Hepatocyte (in vitro differentiated cells): ENCODE results near the gene HSDL2. TPM values are rescaled to one million over a fixed set of nuclear protein-coding genes. Genes with fewer than 3 reads are reported as not detected.
"Not testable (repeated sequence)": the region's sequence is repeated elsewhere in the genome, so short reads cannot be mapped to it uniquely, and the experiment has no call there.

Experiments used
- DNase-seq: peaks from one replicate; pipeline ENCODE4 v3.0.0-alpha.2; 2016; ENCODE audit warnings: low spot score
- H2AFZ ChIP-seq: fragments of 200-600 bp; sonication (generic); 2 replicates; pipeline ENCODE4 v1.6.0; 2016; ENCODE audit warnings: antibody characterized with exemption, mild to moderate bottlenecking
- H3K27ac ChIP-seq: fragments of 200-600 bp; sonication (generic); 2 replicates; pipeline ENCODE4 v1.5.1; 2016; ENCODE audit warnings: mild to moderate bottlenecking
- H3K27me3 ChIP-seq: fragments of 200-600 bp; sonication (generic); 2 replicates; pipeline ENCODE4 v1.6.1; 2016
- H3K36me3 ChIP-seq: fragments of 200-600 bp; sonication (generic); replicated peaks from 2 replicates; pipeline ENCODE4 v1.5.1; 2016; ENCODE audit warnings: low read depth; ENCODE audit not compliant: insufficient read depth
- H3K4me1 ChIP-seq: fragments of 200-600 bp; sonication (generic); 2 replicates; pipeline ENCODE4 v1.5.1; 2016; ENCODE audit warnings: mild to moderate bottlenecking, moderate library complexity; ENCODE audit not compliant: insufficient read depth
- H3K4me2 ChIP-seq: fragments of 200-600 bp; sonication (generic); 2 replicates; pipeline ENCODE4 v1.6.0; 2016
- H3K4me3 ChIP-seq: fragments of 200-600 bp; sonication (generic); 2 replicates; pipeline ENCODE4 v1.5.1; 2016; ENCODE audit warnings: mild to moderate bottlenecking
- H3K79me2 ChIP-seq: fragments of 200-600 bp; sonication (generic); 2 replicates; pipeline ENCODE4 v1.6.0; 2017; ENCODE audit warnings: mild to moderate bottlenecking
- H3K9me2 ChIP-seq: fragments of 200-600 bp; sonication (generic); replicated peaks from 2 replicates; pipeline ENCODE4 v1.6.0; 2017; ENCODE audit warnings: mild to moderate bottlenecking; ENCODE audit not compliant: insufficient read depth
- H3K9me3 ChIP-seq: fragments of 200-600 bp; sonication (generic); 2 replicates; pipeline ENCODE4 v1.5.1; 2016; ENCODE audit warnings: low read depth, mild to moderate bottlenecking
- H4K20me1 ChIP-seq: fragments of 200-600 bp; sonication (generic); 2 replicates; pipeline ENCODE4 v1.6.0; 2016; ENCODE audit warnings: mild to moderate bottlenecking; ENCODE audit not compliant: insufficient read depth, poor library complexity, severe bottlenecking
- CTCF ChIP-seq: fragments of 200-600 bp; sonication (generic); IDR thresholded peaks from 2 replicates; pipeline ENCODE4 v1.5.1; 2016; ENCODE audit warnings: antibody characterized with exemption, mild to moderate bottlenecking; ENCODE audit not compliant: poor library complexity
- EZH2 ChIP-seq: fragments of 200-600 bp; sonication (generic); IDR thresholded peaks from 2 replicates; pipeline ENCODE4 v1.6.1; 2016; ENCODE audit warnings: antibody characterized with exemption, mild to moderate bottlenecking, borderline replicate concordance
- EZH2phosphoT487 ChIP-seq: fragments of 200-600 bp; sonication (generic); IDR thresholded peaks from one replicate; pipeline ENCODE4 v1.6.1; 2018; ENCODE audit warnings: antibody characterized with exemption, mild to moderate bottlenecking, low read depth, moderate library complexity; ENCODE audit not compliant: unreplicated experiment, severe bottlenecking
- WGBS: methylation state at CpG from one replicate; pipeline ENCODE4 v1.1.6; 2016; ENCODE audit warnings: low lambda C conversion rate; ENCODE audit errors: missing lambda C conversion rate; 5-methylcytosine and 5-hydroxymethylcytosine counted together
- polyA plus RNA-seq: library from polyadenylated mRNA; unstranded; fragments of >200 nt; fragmentation: Nextera tagmentation; extraction: Ambion mirVana; gene quantifications from 2 replicates; pipeline ENCODE4 v1.2.1, GENCODE V29; 2016
- total RNA-seq: library from RNA; depleted of rRNA; stranded (reverse); fragments of >200 nt; gene quantifications from 2 replicates; pipeline ENCODE4 v1.2.3, GENCODE V29; 2014

The HSDL2 gene
- total and polyA plus RNA-seq, 2 experiments from 2014 or later = 50.0 to 97.3 TPM

- Histone ChIP-seq H3K27me3 (no peaks in the 10 kb centered on the region), H3K4me1 (no peaks in the 10 kb centered on the region), H2AFZ (no peak overlapping the region), H3K9me3 (no peaks in the 10 kb centered on the region), H3K4me2 (no peak overlapping the region), H3K36me3 (no peaks in the 10 kb centered on the region), H3K9me2 (no peaks in the 10 kb centered on the region), H3K79me2 (no peaks in the 10 kb centered on the region), H3K4me3 (no peak overlapping the region), H3K27ac (no peak overlapping the region), H4K20me1 (no peaks in the 10 kb centered on the region)
- no peak for DNase-seq
- TF ChIP-seq CTCF (no peak), EZH2phosphoT487 (no peak), EZH2 (no peak)
- 57% methylated on average over 3 of the region's 3 CpGs for WGBS
These were observed 15.1 kb upstream of the HSDL2 start for GRCh38 chr9:112364761-112365160.

- not testable (repeated sequence) for H3K27ac ChIP-seq, H2AFZ ChIP-seq, H3K4me2 ChIP-seq, H3K36me3 ChIP-seq, H4K20me1 ChIP-seq, H3K27me3 ChIP-seq, H3K4me1 ChIP-seq, H3K4me3 ChIP-seq, H3K9me3 ChIP-seq, H3K9me2 ChIP-seq, DNase-seq, H3K79me2 ChIP-seq
- WGBS = 100% methylated on average over 3 of the region's 3 CpGs
These were observed 14.7 kb upstream of the HSDL2 start for GRCh38 chr9:112365257-112365656.

- no peak overlapping the region for H3K4me2 ChIP-seq
- H3K79me2 ChIP-seq = no peaks in the 10 kb centered on the region
- DNase-seq = no peak
- WGBS = 75% methylated on average over 3 of the region's 3 CpGs
- no peaks in the 10 kb centered on the region for H3K4me1 ChIP-seq
- H3K27me3 ChIP-seq = no peaks in the 10 kb centered on the region
- no peaks in the 10 kb centered on the region for H3K9me3 ChIP-seq
- TF ChIP-seq CTCF (no peak), EZH2 (no peak), EZH2phosphoT487 (no peak)
- H3K27ac ChIP-seq = no peak overlapping the region
- no peak overlapping the region for H3K4me3 ChIP-seq
- no peak overlapping the region for H2AFZ ChIP-seq
- H4K20me1 ChIP-seq = no peaks in the 10 kb centered on the region
- no peaks in the 10 kb centered on the region for H3K36me3 ChIP-seq
- H3K9me2 ChIP-seq = no peaks in the 10 kb centered on the region
These were observed 13.3 kb upstream of the HSDL2 start for GRCh38 chr9:112366591-112366990.

- Histone ChIP-seq H3K4me1 (no peaks in the 10 kb centered on the region), H3K9me3 (no peaks in the 10 kb centered on the region), H3K4me3 (no peak overlapping the region), H3K36me3 (no peaks in the 10 kb centered on the region), H3K79me2 (no peaks in the 10 kb centered on the region), H4K20me1 (no peaks in the 10 kb centered on the region), H3K27ac (no peak overlapping the region), H3K27me3 (no peaks in the 10 kb centered on the region), H3K9me2 (no peaks in the 10 kb centered on the region), H2AFZ (no peak overlapping the region), H3K4me2 (no peak overlapping the region)
- no peak for DNase-seq
- no peak for TF ChIP-seq EZH2
- no peak for TF ChIP-seq EZH2phosphoT487
- TF ChIP-seq CTCF = no peak
These were observed 12.4 kb upstream of the HSDL2 start for GRCh38 chr9:112367465-112367864.
